Activated T-cell treated with anti-CD3 and anti-CD28 coated beads, Interleukin-2, amount 50 U/mL, for 48 hours (primary cell): ENCODE measurements around the gene TOX2.
A peak's percentile ranks its signal among the peaks of the same experiment; 100 is the strongest.

Experiments
- DNase-seq, 2 experiments: peaks; one replicate each; pipeline ENCODE4 v3.0.0-alpha.2; 2020

TOX2 gene

DNA sequence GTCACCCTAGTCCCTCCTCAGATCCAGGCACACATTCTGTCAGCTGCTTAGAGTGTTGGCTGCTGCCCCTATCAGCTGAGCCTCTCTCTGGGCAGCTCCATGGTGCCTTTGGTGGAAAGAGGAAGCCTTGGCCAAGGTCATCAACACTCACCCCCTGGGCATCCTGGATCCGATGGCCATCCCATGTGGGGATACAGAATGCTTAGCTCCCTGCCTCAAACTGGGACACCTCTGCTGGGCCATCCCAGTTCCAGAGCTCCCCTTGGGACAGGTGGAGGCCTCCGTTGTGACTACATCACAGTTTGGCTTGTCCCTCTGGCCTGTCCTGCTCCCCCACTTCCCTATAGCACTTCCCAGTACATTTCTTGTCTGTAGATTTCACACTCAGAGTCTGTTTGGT, 45.6 kb downstream of the TOX2 start:
- DNase-seq, result no peak

DNA sequence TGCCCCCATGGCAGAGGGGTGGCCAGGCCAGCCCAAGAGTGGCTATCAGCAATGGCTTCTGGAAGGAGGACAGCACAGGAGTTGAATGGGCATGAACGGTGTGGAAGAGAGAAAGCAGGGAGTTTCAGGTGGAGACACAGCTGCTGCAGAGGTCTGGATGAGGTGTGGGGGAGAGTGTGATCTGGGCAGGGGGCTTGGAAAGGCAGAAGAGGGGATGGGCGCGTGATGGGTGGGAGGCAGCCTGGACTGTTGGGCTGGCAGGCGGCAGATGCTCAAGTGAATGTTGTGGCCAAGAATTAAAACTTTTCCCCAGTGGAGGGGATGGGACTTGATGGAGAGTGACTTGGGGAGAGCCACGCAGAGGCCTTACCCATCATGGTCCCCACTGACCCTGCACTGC, 46.5 kb downstream of the TOX2 start:
- DNase-seq, result no peak

DNA sequence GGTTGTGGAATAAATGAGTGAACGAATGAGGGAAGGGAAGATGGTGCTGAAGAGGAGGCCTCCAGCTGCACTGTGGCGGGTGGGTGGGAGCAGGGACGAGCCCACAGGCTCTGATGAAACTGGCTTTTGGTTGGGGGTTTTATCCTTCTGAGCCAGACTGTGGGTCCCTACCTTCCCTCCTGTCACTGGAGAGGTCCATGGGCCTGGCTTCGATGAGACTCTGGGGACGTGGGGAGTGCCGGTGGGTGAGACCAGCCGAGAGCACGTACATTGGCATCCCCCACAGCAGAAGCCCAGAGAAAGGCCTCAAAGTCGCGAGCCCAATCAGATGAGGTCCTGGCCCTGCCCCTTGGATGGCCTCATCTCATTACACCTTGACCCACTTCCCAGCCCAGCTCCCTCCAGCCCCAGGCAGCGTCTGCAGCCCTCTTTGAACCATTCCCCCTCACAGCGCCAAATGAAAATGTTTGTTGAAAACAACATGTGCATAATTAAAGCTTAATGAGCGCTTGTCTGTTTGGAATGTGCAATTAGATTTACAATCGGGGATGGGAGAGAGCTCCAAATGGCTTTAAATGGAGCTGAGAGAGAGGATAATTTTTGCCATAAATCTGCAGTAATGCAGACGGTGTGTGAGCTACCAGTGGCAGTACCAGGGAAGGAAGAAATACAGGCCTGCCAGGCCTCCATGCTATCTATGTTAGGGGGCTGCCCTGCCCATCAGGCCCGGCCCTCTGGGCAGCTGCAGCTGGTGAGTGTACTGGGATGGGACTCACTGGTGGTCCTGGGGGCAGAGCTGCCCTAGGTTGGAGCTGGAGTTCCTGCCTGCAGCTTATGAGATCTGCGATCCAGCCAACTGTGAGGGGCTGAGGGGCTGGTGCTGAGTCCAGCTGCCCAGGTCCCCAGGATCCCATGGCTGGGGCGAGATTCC, 47.2 kb downstream of the TOX2 start:
- no peak for DNase-seq

- no peak for DNase-seq
Measured at GRCh38 chr20:43962530-43962929, 47.9 kb downstream of the TOX2 start.

- DNase-seq, result peak in 1 of 2 experiments; percentile 13
Measured at GRCh38 chr20:43963233-43963632, 48.6 kb downstream of the TOX2 start.

- peak in 1 of 2 experiments; percentile 30 for DNase-seq
Measured at GRCh38 chr20:43963872-43964791, 49.5 kb downstream of the TOX2 start.

- no peak for DNase-seq
Measured at GRCh38 chr20:43968341-43969000, 53.8 kb downstream of the TOX2 start.

DNA sequence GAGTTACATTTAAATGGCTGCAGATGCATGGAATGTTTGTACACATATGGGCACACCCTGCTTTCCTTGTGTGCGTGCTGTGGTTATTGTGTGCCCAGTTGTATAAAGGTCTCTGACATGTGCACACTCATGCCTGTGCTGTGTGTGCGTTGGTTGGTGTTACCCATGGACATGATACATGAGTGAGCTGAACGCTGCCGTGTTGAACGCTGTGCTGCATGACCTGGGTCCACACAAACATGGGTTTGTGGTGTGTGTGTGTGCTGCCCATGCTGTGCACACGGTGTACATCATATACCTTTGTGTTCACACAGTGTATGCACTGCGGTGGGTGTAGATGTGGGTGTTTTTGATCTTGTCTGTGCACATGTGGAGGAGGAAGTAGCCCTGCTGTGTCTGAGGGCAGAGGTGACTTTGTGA, 54.4 kb downstream of the TOX2 start:
- no peak for DNase-seq

GRCh38 chr20:43969501-43970182, 55.0 kb downstream of the TOX2 start:
- DNase-seq, result no peak

- no peak for DNase-seq
Measured at GRCh38 chr20:43971267-43971666, 56.6 kb downstream of the TOX2 start.

DNA sequence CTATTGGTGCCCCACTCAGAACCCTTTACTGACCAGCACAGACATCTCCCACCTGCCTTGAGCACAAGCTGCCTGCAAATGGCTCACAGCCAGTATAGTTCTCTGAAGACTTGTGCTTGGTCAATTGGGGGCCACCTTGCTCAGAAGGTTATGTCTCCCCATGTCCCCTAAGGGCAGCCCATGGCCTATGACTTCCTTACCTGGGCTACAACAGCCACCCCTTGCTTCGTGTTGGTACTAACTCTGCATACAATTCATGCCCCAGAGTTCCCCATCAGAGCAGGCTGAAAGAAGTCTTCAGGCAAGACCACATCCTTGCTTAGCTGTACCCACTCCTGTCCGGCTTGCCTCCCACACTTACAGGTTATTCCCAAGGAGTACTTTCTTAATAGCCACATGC, 57.4 kb downstream of the TOX2 start:
- DNase-seq, result peak in 1 of 2 experiments; percentile 12

DNA sequence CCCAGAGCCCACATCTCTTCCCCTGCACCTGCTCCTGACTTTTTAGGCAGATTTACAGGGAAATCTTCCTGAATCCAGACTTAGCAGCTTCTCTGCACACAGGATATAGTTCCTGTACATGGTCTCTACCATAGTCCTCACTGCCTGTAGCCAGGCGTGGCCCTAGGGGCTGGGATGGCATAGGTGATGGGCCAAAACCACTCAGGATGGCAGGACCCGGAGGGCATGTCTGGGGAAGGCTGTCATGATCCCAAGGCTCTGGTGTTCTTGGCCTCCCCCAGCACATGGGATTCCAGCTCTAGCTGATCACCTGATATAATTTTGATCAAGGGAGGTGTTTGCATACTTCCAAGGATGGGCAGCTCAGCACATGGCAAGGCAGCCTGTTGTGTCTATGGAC, 58.0 kb downstream of the TOX2 start:
- peak in 1 of 2 experiments; percentile 17 for DNase-seq

DNA sequence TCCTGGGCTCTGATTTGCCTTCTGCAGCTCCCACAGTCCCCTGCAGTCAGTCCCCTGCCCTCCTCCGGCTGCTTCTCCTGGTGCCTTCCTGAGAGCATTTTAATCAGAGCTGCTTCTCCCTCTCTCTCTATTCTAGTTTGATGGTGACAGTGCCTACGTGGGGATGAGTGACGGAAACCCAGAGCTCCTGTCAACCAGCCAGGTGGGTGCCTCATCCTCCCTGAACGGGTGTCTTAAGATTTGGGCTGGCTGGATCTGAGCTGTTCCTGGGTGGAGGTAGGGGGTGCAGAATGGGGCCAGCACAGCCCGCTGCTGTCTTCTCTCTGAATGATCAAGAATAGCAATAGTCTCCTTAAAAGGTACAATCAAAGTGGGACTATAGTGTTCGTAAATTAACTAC, 58.6 kb downstream of the TOX2 start:
- peak in 1 of 2 experiments; percentile 12 for DNase-seq

GRCh38 chr20:43973671-43974450, 59.2 kb downstream of the TOX2 start:
- no peak for DNase-seq

GRCh38 chr20:43974695-43975094, 60.0 kb downstream of the TOX2 start:
- no peak for DNase-seq

- DNase-seq, result peak in 1 of 2 experiments; percentile 45
Measured at GRCh38 chr20:43975096-43975768, 60.6 kb downstream of the TOX2 start.

GRCh38 chr20:43976547-43976946, 61.9 kb downstream of the TOX2 start:
- DNase-seq, result no peak

DNA sequence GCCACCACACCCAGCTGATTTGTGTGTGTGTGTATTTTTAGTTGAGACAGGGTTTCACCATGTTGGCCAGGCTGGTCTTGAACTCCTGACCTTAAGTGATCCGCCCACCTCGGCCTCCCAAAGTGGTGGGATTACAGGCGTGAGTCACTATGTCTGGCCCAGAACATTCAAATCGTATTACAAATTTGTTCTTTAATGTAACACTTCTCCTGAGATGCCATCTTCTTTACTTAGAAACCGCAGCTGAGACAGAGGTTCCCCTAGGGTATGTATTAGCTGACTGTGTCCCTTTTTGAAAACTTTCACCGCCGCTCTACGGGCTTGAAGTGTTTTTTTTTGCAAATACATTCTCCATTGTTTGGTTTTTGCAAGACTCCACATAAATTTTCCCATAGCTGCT, 62.6 kb downstream of the TOX2 start:
- no peak for DNase-seq

DNA sequence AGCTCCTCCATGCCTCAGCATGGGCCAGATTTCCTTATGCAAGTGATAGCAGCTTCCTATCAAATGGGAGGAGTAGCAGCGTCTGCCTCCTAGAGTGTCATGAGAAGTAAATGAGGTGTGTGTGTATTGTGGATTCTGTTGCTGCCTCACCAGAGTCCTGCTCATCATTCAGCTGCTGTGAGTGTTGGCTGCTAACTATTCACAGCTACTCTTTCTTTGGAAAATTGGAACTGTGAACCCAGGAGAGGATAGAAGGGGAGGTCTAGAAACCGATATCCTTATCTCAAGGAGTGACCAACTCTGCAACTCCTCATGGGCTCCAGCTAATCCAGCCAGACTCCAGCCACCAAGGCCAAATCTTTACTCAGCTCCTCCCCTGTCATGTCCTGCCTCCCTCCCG, 63.3 kb downstream of the TOX2 start:
- DNase-seq, result no peak

DNA sequence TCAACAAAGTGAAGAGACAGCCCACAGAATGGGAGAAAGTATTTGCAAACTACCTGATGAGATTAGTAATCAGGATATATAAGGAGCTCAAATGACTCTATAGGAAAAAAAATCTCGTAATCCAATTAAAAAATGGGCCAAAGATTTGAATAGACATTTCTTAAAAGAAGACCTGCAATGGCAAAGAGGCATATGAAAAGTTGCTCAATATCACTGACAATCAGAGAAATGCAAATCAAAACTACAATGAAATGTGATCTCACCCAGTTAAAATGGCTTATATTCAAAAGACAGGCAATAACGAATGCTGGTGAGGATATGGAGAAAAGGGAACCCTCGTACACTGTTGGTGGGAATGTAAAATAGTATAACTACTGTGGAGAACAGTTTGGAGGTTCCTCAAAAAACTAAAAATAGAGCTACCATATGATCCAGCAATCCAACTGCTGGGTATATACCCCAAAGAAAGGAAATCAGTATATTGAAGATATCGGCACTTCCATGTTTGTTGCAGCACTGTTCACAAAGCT, 65.0 kb downstream of the TOX2 start:
- DNase-seq, result no peak

- DNase-seq, result no peak
Measured at GRCh38 chr20:43981540-43981939, 66.9 kb downstream of the TOX2 start.
